Uterus (tissue), 2 donors: ENCODE measurements around the gene C15orf39.

Experiments used
- POLR2A ChIP-seq, 2 donors: fragments of 450-650 bp; IDR thresholded peaks; one replicate each; pipeline ENCODE4 v1.6.1; 2016; ENCODE audit warnings: antibody characterized with exemption in 2 of 2, mild to moderate bottlenecking in 1 of 2, moderate library complexity in 1 of 2
- TF ChIP-seq, protein P1 (sequence below), 4 experiments: fragments of 200-600 bp in 2 of 4; fragments of 450-650 bp in 2 of 4; sonication (generic) in 2 of 4; IDR thresholded peaks; one replicate each; pipeline ENCODE4 v1.5.1; 2016 to 2019; ENCODE audit warnings: antibody characterized with exemption in 4 of 4, mild to moderate bottlenecking in 2 of 4, moderate library complexity in 1 of 4

DNA sequence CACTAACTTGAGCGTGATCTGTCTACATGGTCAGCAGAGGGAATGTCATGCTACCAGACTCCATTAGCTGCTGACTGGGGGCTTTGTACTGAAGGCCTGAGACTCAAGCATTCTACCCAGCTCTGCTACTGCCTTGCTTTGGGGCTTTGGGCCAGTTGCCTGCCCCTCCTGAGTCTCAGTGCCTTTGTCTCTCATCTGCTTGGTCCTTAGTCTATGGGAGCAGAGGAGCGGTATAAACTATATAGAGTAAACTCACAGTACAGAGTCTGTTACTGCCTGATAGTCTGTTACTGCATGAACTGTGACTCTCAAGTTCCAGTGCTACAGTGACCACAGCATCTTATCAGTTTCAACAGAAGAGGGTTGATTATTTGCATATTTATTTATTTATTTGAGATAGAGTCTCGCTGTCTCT is 38.5 kb upstream of the C15orf39 start:
- TF ChIP-seq, protein P1, sequence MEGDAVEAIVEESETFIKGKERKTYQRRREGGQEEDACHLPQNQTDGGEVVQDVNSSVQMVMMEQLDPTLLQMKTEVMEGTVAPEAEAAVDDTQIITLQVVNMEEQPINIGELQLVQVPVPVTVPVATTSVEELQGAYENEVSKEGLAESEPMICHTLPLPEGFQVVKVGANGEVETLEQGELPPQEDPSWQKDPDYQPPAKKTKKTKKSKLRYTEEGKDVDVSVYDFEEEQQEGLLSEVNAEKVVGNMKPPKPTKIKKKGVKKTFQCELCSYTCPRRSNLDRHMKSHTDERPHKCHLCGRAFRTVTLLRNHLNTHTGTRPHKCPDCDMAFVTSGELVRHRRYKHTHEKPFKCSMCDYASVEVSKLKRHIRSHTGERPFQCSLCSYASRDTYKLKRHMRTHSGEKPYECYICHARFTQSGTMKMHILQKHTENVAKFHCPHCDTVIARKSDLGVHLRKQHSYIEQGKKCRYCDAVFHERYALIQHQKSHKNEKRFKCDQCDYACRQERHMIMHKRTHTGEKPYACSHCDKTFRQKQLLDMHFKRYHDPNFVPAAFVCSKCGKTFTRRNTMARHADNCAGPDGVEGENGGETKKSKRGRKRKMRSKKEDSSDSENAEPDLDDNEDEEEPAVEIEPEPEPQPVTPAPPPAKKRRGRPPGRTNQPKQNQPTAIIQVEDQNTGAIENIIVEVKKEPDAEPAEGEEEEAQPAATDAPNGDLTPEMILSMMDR (IDR thresholded peaks at IDR 0.05), result no peak
- TF ChIP-seq POLR2A (IDR thresholded peaks at IDR 0.05), result no peak
